GM19397 (cell line): ENCODE results near the gene SEC22A.
"Not testable (repeated sequence)": the region's sequence is repeated elsewhere in the genome, so short reads cannot be mapped to it uniquely, and the experiment has no call there.

Source experiments
- ATAC-seq: cut with Tn5 transposase; IDR thresholded peaks from one replicate; pipeline ENCODE4 v1.9.1; 2021; ENCODE audit warnings: mild to moderate bottlenecking, moderate library complexity; ENCODE audit not compliant: unreplicated experiment

The SEC22A gene

GRCh38 chr3:123169930-123170329 lies 31.8 kb upstream of the SEC22A start:
- ATAC-seq: no peak

- ATAC-seq: no peak
These were observed 21.0 kb upstream of the SEC22A start for GRCh38 chr3:123180791-123181190.

- ATAC-seq: no peak
These were observed 15.0 kb upstream of the SEC22A start for GRCh38 chr3:123186695-123187094.

GRCh38 chr3:123188058-123188457 lies 13.7 kb upstream of the SEC22A start:
- ATAC-seq: no peak

GRCh38 chr3:123193448-123194101 lies 8.2 kb upstream of the SEC22A start:
- ATAC-seq: no peak

- ATAC-seq: no peak
These were observed 7.2 kb upstream of the SEC22A start for GRCh38 chr3:123194552-123194951.

- no peak for ATAC-seq
These were observed 3.4 kb upstream of the SEC22A start for GRCh38 chr3:123198372-123198771.

- no peak for ATAC-seq
These were observed 553 bp upstream of the SEC22A start for GRCh38 chr3:123201223-123201556.

- no peak for ATAC-seq
These were observed 708 bp downstream of the SEC22A start for GRCh38 chr3:123202451-123202850.

- ATAC-seq: no peak
These were observed 17.2 kb downstream of the SEC22A start for GRCh38 chr3:123218990-123219389.

- not testable (repeated sequence) for ATAC-seq
These were observed 19.6 kb downstream of the SEC22A start for GRCh38 chr3:123221369-123221768.

- ATAC-seq: no peak
These were observed 23.3 kb downstream of the SEC22A start for GRCh38 chr3:123225016-123225415.

- no peak for ATAC-seq
These were observed 24.8 kb downstream of the SEC22A start for GRCh38 chr3:123226549-123226948.

GRCh38 chr3:123229145-123229544 lies 27.4 kb downstream of the SEC22A start:
- ATAC-seq: no peak

- no peak for ATAC-seq
These were observed 35.2 kb downstream of the SEC22A start for GRCh38 chr3:123236902-123237301.

- not testable (repeated sequence) for ATAC-seq
These were observed 37.4 kb downstream of the SEC22A start for GRCh38 chr3:123239186-123239585.

- no peak for ATAC-seq
These were observed 38.0 kb downstream of the SEC22A start for GRCh38 chr3:123239756-123240155.

GRCh38 chr3:123244128-123244527 lies 42.4 kb downstream of the SEC22A start:
- no peak for ATAC-seq

- ATAC-seq: no peak
These were observed 45.1 kb downstream of the SEC22A start for GRCh38 chr3:123246866-123247265.

GRCh38 chr3:123256256-123256655 lies 54.5 kb downstream of the SEC22A start:
- ATAC-seq: no peak

- no peak for ATAC-seq
These were observed 56.6 kb downstream of the SEC22A start for GRCh38 chr3:123258359-123258758.

- no peak for ATAC-seq
These were observed 57.2 kb downstream of the SEC22A start for GRCh38 chr3:123258811-123259420.

GRCh38 chr3:123261666-123262065 lies 59.9 kb downstream of the SEC22A start:
- no peak for ATAC-seq
